Liver (tissue), 9 donors: ENCODE measurements around the gene MTCP1. TPM values are rescaled to one million over a fixed set of nuclear protein-coding genes. Genes with fewer than 3 reads are reported as not detected.

Experiments
- DNase-seq: peaks from one replicate; pipeline ENCODE4 v3.0.0-alpha.2; 2017; ENCODE audit warnings: low spot score
- H3K27ac ChIP-seq, 2 donors: one replicate each; pipeline ENCODE4 v1.7.0; 2013; ENCODE audit warnings: inconsistent platforms in 2 of 2, low read length in 2 of 2, control low read depth in 1 of 2, low read depth in 1 of 2, mild to moderate bottlenecking in 1 of 2
- H3K27me3 ChIP-seq, 4 donors: one replicate each; pipeline versions ENCODE4 v1.6.1 to v1.7.0; 2013; ENCODE audit warnings: low read length in 3 of 4, inconsistent platforms in 1 of 4, mild to moderate bottlenecking in 1 of 4, moderate library complexity in 1 of 4; ENCODE audit not compliant: control insufficient read depth in 4 of 4, insufficient read depth in 4 of 4
- H3K36me3 ChIP-seq, 4 donors: one replicate each; pipeline versions ENCODE4 v1.6.1 to v1.7.0; 2013; ENCODE audit warnings: low read length in 3 of 4, mild to moderate bottlenecking in 3 of 4, low read depth in 1 of 4, moderate library complexity in 1 of 4; ENCODE audit not compliant: control insufficient read depth in 4 of 4, insufficient read depth in 3 of 4
- H3K4me1 ChIP-seq, 4 donors: one replicate each; pipeline versions ENCODE4 v1.6.1 to v1.7.0; 2013; ENCODE audit warnings: low read length in 3 of 4, mild to moderate bottlenecking in 3 of 4, moderate library complexity in 1 of 4; ENCODE audit not compliant: control insufficient read depth in 4 of 4, insufficient read depth in 4 of 4
- H3K4me3 ChIP-seq, 3 donors: one replicate each; pipeline versions ENCODE4 v1.6.1 to v1.7.0; 2013; ENCODE audit warnings: low read length in 3 of 3, control low read depth in 1 of 3, low read depth in 1 of 3, mild to moderate bottlenecking in 1 of 3
- H3K9ac ChIP-seq, 2 donors: one replicate each; pipeline ENCODE4 v1.7.0; 2013; ENCODE audit warnings: low read length in 2 of 2, mild to moderate bottlenecking in 2 of 2, moderate library complexity in 2 of 2, control low read depth in 1 of 2, low read depth in 1 of 2
- H3K9me3 ChIP-seq, 4 donors: one replicate each; pipeline versions ENCODE4 v1.6.1 to v1.7.0; 2013; ENCODE audit warnings: low read length in 3 of 4; ENCODE audit not compliant: control insufficient read depth in 4 of 4
- EGR1 ChIP-seq, 2 donors: IDR thresholded peaks; 2 replicates each; pipeline ENCODE4 v1.6.1; 2016 to 2018; ENCODE audit warnings: antibody characterized with exemption in 2 of 2, low read depth in 2 of 2
- FOXA1 ChIP-seq: IDR thresholded peaks from 2 replicates; pipeline ENCODE4 v1.6.1; 2016; ENCODE audit warnings: antibody characterized with exemption
- GABPA ChIP-seq, 2 donors: IDR thresholded peaks in 1 of 2; conservative IDR thresholded peaks in 1 of 2; 2 replicates each; pipeline ENCODE4 v1.6.1; 2016; ENCODE audit warnings: antibody characterized with exemption in 2 of 2, mild to moderate bottlenecking in 1 of 2, moderate library complexity in 1 of 2
- HNF4G ChIP-seq: IDR thresholded peaks from 2 replicates; pipeline ENCODE4 v1.6.1; 2016; ENCODE audit warnings: antibody characterized with exemption
- NR2F2 ChIP-seq: IDR thresholded peaks from 2 replicates; pipeline ENCODE4 v1.6.1; 2016; ENCODE audit warnings: antibody characterized with exemption
- RXRA ChIP-seq, 2 donors: IDR thresholded peaks; 2 replicates each; pipeline ENCODE4 v1.6.1; 2017 to 2018; ENCODE audit warnings: antibody characterized with exemption in 2 of 2, mild to moderate bottlenecking in 1 of 2
- TAF1 ChIP-seq: conservative IDR thresholded peaks from 2 replicates; pipeline ENCODE4 v1.6.1; 2016; ENCODE audit warnings: antibody characterized with exemption, mild to moderate bottlenecking
- YY1 ChIP-seq: IDR thresholded peaks from 2 replicates; pipeline ENCODE4 v1.6.1; 2016; ENCODE audit warnings: antibody characterized with exemption, mild to moderate bottlenecking
- WGBS: extraction: QIAGEN DNeasy Blood & Tissue Kit; methylation state at CpG from one replicate; pipeline ENCODE4 v1.1.7; 2013; 5-methylcytosine and 5-hydroxymethylcytosine counted together
- polyA plus RNA-seq, 2 donors: library from polyadenylated mRNA; stranded (reverse) in 1 of 2; unstranded in 1 of 2; fragments of 200-250 nt in 1 of 2; fragments of >200 nt in 1 of 2; fragmentation: Nextera tagmentation in 1 of 2; extraction: Ambion mirVana in 1 of 2; gene quantifications; one replicate each; pipeline versions ENCODE4 v1.2.1 to v1.2.3, GENCODE V29; 2013 to 2015
- total RNA-seq, 2 donors: library from RNA; depleted of rRNA; stranded (reverse); fragments of >200 nt; gene quantifications; one replicate each; pipeline ENCODE4 v1.2.3, GENCODE V29; 2014
- TF ChIP-seq, protein P1 (sequence below): IDR thresholded peaks from 2 replicates; pipeline ENCODE4 v1.6.1; 2016; ENCODE audit warnings: antibody characterized with exemption
- TF ChIP-seq, protein P2 (sequence below): fragments of 150-350 bp; IDR thresholded peaks from 2 replicates; pipeline ENCODE4 v1.5.1; 2017; ENCODE audit warnings: improper control_type of control experiment, low read depth, low read length; ENCODE audit not compliant: missing input control
- TF ChIP-seq, protein P3 (sequence below): IDR thresholded peaks from 2 replicates; pipeline ENCODE4 v1.6.1; 2016; ENCODE audit warnings: antibody characterized with exemption
- TF ChIP-seq, protein P4 (sequence below): IDR thresholded peaks from 2 replicates; pipeline ENCODE4 v1.6.1; 2016; ENCODE audit warnings: antibody characterized with exemption, mild to moderate bottlenecking
- donor health status: healthy.
- donor health status: healthy.
- donor health status: healthy.
- donor health status: healthy.
- donor health status: healthy.

MTCP1 gene, protein sequence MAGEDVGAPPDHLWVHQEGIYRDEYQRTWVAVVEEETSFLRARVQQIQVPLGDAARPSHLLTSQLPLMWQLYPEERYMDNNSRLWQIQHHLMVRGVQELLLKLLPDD
- 1 to 10 TPM; 2.2 to 2.8 TPM for total RNA-seq
- 1 to 10 TPM; 7.7 to 10.0 TPM for polyA plus RNA-seq

DNA sequence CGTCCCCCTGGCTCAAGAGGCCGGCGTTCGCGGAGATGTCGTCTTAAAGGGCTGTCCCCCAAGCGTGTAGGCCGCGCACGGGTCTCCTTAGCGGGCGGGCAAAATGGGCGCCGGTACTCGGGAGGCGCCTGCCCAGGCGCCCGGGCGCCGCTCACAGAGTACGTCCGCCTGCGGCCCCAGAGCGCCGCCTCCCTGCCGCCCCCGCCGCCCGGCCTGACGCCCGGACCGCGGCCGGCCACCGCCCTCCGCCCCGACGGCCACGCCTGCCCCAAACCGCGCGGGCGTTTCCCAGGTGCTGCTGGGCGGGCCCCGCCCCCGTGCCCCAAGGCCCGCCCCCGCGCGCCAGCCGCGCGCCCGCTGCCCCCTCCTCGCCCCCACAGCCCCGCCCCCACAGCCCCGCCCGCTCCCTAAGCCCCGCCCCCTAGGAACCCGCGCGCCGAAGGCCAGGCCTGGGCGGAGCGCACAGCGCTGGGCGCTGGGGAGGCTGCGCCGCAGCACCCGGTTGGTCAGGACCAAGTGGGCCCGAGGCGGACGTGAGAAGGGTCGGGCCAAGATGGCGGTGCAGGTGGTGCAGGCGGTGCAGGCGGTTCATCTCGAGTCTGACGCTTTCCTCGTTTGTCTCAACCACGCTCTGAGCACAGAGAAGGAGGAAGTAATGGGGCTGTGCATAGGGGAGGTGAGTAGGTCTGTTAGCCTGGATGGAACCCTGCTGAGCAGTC lies at the start of gene MTCP1, which contains the start of the genes BRCC3 and CMC4:
MTCP1 (minus strand) TSS at position 162 of the 719 bp plus-strand sequence. CDS start 5,126 bp downstream, outside the sequence.
BRCC3 (plus strand) TSS at position 534 of the 719 bp plus-strand sequence; CDS start at position 554, 20 bp downstream.
CMC4 (minus strand) TSS at position 162 of the 719 bp plus-strand sequence. CDS start 7,113 bp downstream, outside the sequence.
- peak; percentile 83 for DNase-seq
- WGBS, result under 1% methylated on average over 71 of the region's 81 CpGs
- Histone ChIP-seq H3K27me3 (no peaks in the 10 kb centered on the region), H3K4me3 (peak within 1 kb of the TSS; percentile 68 to 92 (median 73)), H3K4me1 (peaks cover 3 to 7% (median 4%) of the 10 kb centered on the region in 4 donors), H3K9ac (peak within 1 kb of the TSS; percentile 43 to 93), H3K9me3 (no peaks in the 10 kb centered on the region), H3K36me3 (peaks cover 0 to 4% (median 0%) of the 10 kb centered on the region in 4 donors), H3K27ac (peak within 1 kb of the TSS; percentile 76 to 84)
- TF ChIP-seq FOXA1 (no peak), GABPA (IDR thresholded peaks at IDR 0.05 in 1 of 2, conservative IDR thresholded peaks at IDR 0.05 in 1 of 2) (no peak), HNF4G (no peak), EGR1 (IDR thresholded peaks at IDR 0.05; ENCODE audit: low read depth in 2 of 2) (peak in 1 of 2 donors; percentile 29), RXRA (IDR thresholded peaks at IDR 0.05) (no peak), YY1 (peak; percentile 94), TAF1 (peak; percentile 27), NR2F2 (no peak)
- TF ChIP-seq, protein P1, sequence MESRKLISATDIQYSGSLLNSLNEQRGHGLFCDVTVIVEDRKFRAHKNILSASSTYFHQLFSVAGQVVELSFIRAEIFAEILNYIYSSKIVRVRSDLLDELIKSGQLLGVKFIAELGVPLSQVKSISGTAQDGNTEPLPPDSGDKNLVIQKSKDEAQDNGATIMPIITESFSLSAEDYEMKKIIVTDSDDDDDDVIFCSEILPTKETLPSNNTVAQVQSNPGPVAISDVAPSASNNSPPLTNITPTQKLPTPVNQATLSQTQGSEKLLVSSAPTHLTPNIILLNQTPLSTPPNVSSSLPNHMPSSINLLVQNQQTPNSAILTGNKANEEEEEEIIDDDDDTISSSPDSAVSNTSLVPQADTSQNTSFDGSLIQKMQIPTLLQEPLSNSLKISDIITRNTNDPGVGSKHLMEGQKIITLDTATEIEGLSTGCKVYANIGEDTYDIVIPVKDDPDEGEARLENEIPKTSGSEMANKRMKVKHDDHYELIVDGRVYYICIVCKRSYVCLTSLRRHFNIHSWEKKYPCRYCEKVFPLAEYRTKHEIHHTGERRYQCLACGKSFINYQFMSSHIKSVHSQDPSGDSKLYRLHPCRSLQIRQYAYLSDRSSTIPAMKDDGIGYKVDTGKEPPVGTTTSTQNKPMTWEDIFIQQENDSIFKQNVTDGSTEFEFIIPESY, result no peak
- TF ChIP-seq, protein P2, sequence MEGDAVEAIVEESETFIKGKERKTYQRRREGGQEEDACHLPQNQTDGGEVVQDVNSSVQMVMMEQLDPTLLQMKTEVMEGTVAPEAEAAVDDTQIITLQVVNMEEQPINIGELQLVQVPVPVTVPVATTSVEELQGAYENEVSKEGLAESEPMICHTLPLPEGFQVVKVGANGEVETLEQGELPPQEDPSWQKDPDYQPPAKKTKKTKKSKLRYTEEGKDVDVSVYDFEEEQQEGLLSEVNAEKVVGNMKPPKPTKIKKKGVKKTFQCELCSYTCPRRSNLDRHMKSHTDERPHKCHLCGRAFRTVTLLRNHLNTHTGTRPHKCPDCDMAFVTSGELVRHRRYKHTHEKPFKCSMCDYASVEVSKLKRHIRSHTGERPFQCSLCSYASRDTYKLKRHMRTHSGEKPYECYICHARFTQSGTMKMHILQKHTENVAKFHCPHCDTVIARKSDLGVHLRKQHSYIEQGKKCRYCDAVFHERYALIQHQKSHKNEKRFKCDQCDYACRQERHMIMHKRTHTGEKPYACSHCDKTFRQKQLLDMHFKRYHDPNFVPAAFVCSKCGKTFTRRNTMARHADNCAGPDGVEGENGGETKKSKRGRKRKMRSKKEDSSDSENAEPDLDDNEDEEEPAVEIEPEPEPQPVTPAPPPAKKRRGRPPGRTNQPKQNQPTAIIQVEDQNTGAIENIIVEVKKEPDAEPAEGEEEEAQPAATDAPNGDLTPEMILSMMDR, result no peak

DNA sequence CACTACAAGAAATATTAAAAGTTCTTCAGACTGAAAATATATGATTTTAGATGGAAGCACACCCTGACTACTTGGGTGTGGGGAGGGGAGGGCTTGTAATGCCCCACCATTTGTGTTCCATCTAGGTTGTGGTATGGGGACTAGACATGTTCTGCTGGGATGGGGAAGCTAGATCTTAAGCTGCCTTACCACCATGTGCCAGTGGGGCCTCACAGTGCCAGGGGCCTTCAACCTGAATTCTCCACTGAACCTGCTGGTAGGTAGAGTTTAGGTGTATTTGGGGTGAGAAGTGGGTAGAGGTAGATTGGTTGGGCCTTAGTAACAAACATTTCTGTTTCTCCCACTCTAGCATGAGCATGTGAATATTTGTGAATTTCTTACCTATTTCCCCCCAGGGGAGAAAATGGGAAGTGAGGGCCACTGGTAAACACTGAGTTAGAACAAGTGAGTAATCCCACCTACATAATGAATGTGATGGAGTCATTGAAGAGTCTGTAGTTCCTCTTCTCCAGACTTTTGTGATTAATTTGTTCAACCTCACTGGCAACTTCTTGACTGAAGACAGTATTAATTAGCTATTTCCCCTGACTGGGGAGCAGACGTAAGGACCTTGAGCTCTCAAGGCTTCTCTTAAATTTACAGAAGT lies 44.4 kb upstream of the MTCP1 start:
- 100% methylated on average over 1 of the region's 1 CpG for WGBS

More for the DNA sequence above, 44.4 kb upstream of the MTCP1 start:
- H3K9me3 ChIP-seq, result no peaks in the 10 kb centered on the region
- H3K27me3 ChIP-seq, result no peaks in the 10 kb centered on the region
- no peak overlapping the region for H3K9ac ChIP-seq
- H3K4me3 ChIP-seq, result no peak overlapping the region
- H3K27ac ChIP-seq, result no peak overlapping the region
- TF ChIP-seq, protein P3, sequence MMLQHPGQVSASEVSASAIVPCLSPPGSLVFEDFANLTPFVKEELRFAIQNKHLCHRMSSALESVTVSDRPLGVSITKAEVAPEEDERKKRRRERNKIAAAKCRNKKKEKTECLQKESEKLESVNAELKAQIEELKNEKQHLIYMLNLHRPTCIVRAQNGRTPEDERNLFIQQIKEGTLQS, result no peak
- no peak for TF ChIP-seq TAF1
- TF ChIP-seq, protein P2, result no peak
- TF ChIP-seq, protein P4, sequence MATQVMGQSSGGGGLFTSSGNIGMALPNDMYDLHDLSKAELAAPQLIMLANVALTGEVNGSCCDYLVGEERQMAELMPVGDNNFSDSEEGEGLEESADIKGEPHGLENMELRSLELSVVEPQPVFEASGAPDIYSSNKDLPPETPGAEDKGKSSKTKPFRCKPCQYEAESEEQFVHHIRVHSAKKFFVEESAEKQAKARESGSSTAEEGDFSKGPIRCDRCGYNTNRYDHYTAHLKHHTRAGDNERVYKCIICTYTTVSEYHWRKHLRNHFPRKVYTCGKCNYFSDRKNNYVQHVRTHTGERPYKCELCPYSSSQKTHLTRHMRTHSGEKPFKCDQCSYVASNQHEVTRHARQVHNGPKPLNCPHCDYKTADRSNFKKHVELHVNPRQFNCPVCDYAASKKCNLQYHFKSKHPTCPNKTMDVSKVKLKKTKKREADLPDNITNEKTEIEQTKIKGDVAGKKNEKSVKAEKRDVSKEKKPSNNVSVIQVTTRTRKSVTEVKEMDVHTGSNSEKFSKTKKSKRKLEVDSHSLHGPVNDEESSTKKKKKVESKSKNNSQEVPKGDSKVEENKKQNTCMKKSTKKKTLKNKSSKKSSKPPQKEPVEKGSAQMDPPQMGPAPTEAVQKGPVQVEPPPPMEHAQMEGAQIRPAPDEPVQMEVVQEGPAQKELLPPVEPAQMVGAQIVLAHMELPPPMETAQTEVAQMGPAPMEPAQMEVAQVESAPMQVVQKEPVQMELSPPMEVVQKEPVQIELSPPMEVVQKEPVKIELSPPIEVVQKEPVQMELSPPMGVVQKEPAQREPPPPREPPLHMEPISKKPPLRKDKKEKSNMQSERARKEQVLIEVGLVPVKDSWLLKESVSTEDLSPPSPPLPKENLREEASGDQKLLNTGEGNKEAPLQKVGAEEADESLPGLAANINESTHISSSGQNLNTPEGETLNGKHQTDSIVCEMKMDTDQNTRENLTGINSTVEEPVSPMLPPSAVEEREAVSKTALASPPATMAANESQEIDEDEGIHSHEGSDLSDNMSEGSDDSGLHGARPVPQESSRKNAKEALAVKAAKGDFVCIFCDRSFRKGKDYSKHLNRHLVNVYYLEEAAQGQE, result no peak
- TF ChIP-seq, protein P1, result no peak
- TF ChIP-seq FOXA1, result no peak
- no peak for DNase-seq
- H3K4me1 ChIP-seq, result no peaks in the 10 kb centered on the region
- H3K36me3 ChIP-seq, result peaks cover 0 to 5% (median under 1%) of the 10 kb centered on the region in 4 donors
